ENCODE data around the gene SELE.

SELE gene

GRCh38 chr1:169733924-169734323 is at the start of gene SELE:
Gene SELE, minus strand, starts transcription at chr1:169734079. Its CDS starts 467 bp downstream, at chr1:169733612.
- no peak for DNase-seq

- no peak for DNase-seq
Measured at GRCh38 chr1:169782596-169782995, 48.7 kb upstream of the SELE start.

GRCh38 chr1:169779970-169780369 is 46.1 kb upstream of the SELE start:
- DNase-seq: no peak

GRCh38 chr1:169779150-169779549 is 45.3 kb upstream of the SELE start:
- DNase-seq: no peak

GRCh38 chr1:169776440-169776839 is 42.6 kb upstream of the SELE start:
- DNase-seq: no peak

GRCh38 chr1:169768161-169768560 is 34.3 kb upstream of the SELE start:
- DNase-seq: no peak

GRCh38 chr1:169765580-169766331 is 31.9 kb upstream of the SELE start:
- no peak for DNase-seq

GRCh38 chr1:169764919-169765318 is 31.0 kb upstream of the SELE start:
- DNase-seq: no peak

- DNase-seq: no peak
Measured at GRCh38 chr1:169762699-169763098, 28.8 kb upstream of the SELE start.

- DNase-seq: no peak
Measured at GRCh38 chr1:169759038-169759437, 25.2 kb upstream of the SELE start.

GRCh38 chr1:169753549-169753948 is 19.7 kb upstream of the SELE start:
- DNase-seq: no peak

- no peak for DNase-seq
Measured at GRCh38 chr1:169750041-169750440, 16.2 kb upstream of the SELE start.

- no peak for DNase-seq
Measured at GRCh38 chr1:169746550-169746949, 12.7 kb upstream of the SELE start.

GRCh38 chr1:169745015-169745861 is 11.4 kb upstream of the SELE start:
- DNase-seq: no peak

GRCh38 chr1:169741666-169742394 is 8.0 kb upstream of the SELE start:
- no peak for DNase-seq

GRCh38 chr1:169739980-169740379 is 6.1 kb upstream of the SELE start:
- no peak for DNase-seq

- no peak for DNase-seq
Measured at GRCh38 chr1:169731446-169731845, 2.4 kb downstream of the SELE start.

- DNase-seq: no peak
Measured at GRCh38 chr1:169729991-169730390, 3.9 kb downstream of the SELE start.

- no peak for DNase-seq
Measured at GRCh38 chr1:169727307-169727706, 6.6 kb downstream of the SELE start.

- no peak for DNase-seq
Measured at GRCh38 chr1:169726851-169727250, 7.0 kb downstream of the SELE start.

GRCh38 chr1:169725930-169726329 is 7.9 kb downstream of the SELE start:
- DNase-seq: no peak

GRCh38 chr1:169724168-169724567 is 9.7 kb downstream of the SELE start:
- no peak for DNase-seq

GRCh38 chr1:169723763-169724162 is 10.1 kb downstream of the SELE start:
- DNase-seq: no peak

- DNase-seq: no peak
Measured at GRCh38 chr1:169722779-169723178, 11.1 kb downstream of the SELE start.

All from activated CD8-positive, alpha-beta memory T cell treated with anti-CD3 and anti-CD28 coated beads, Interleukin-2, amount 50 U/mL, for 48 hours (primary cell).